ENCODE measurements around the gene BARHL2. TPM values are rescaled to one million over a fixed set of nuclear protein-coding genes. Genes with fewer than 3 reads are reported as not detected.

Gene BARHL2
- total RNA-seq, 5 donors from 2014 or later (not counting 1 experiment from before 2014, with no cell fraction given): not detected

- ATAC-seq (replicated peaks in 1 of 4): peak in 2 of 4 experiments; percentile 32 to 40
- Histone ChIP-seq H3K4me3 (ENCODE audit: control insufficient read depth in 1 of 2, extremely low read depth in 1 of 2, low read length in 1 of 2) (no peak overlapping the region), H3K27ac (ENCODE audit: low read length) (no peak overlapping the region), H3K9me3 (no peaks in the 10 kb centered on the region), H3K4me1 (ENCODE audit: control insufficient read depth in 1 of 2, extremely low read depth in 1 of 2, insufficient read depth in 2 of 2, low read length in 2 of 2) (peaks cover 2 to 62% of the 10 kb centered on the region in 2 experiments), H3K27me3 (replicated peaks in 1 of 2; ENCODE audit: control insufficient read depth in 2 of 2, extremely low read depth in 1 of 2, insufficient read depth in 2 of 2, low read length in 1 of 2) (peaks cover 13 to 80% of the 10 kb centered on the region in 2 experiments), H3K36me3 (ENCODE audit: control insufficient read depth in 2 of 2, extremely low read depth in 1 of 2, insufficient read depth in 1 of 2, low read length in 1 of 2) (no peaks in the 10 kb centered on the region)
- ChIA-PET CTCF (interaction anchor here (0.5 to 1.5 kb wide), 7 partner anchors 8 to 444 kb away, joined by 3 to 11 read pairs (median 6); no protein-coding TSS in a partner anchor), POLR2A (interaction anchor here in 1 of 2 donors (0.6 kb wide), 1 partner anchor 1856 kb away, joined by 3 read pairs; no protein-coding TSS in a partner anchor)
- Mint-ChIP-seq H3K4me1 (peaks cover 50 to 71% (median 57%) of the 10 kb centered on the region in 3 donors), H3K4me3 (no peak overlapping the region), H3K27me3 (peaks cover 77 to 88% of the 10 kb centered on the region in 2 donors), H3K36me3 (peaks cover 3% of the 10 kb centered on the region), H3K9me3 (peaks cover 6 to 13% (median 11%) of the 10 kb centered on the region in 3 donors), H3K27ac (no peak overlapping the region)
- WGBS (ENCODE audit: insufficient coverage): no CpG with 5 or more reads among the region's 15 CpGs
- DNase-seq: peak in 15 of 35 experiments; percentile 25 to 66 (median 30)
These were observed 4.4 kb upstream of the BARHL2 start for GRCh38 chr1:90721210-90722194.

GRCh38 chr1:90720145-90720636 lies 3.1 kb upstream of the BARHL2 start:
- Mint-ChIP-seq H3K4me1 (peaks cover 39 to 60% (median 46%) of the 10 kb centered on the region in 3 donors), H3K36me3 (peaks cover 3% of the 10 kb centered on the region), H3K27me3 (peaks cover 69 to 87% of the 10 kb centered on the region in 2 donors), H3K4me3 (no peak overlapping the region), H3K27ac (peak overlapping the region in 1 of 2 donors; percentile 25), H3K9me3 (peaks cover 6 to 13% (median 11%) of the 10 kb centered on the region in 3 donors)
- Histone ChIP-seq H3K36me3 (ENCODE audit: control insufficient read depth in 2 of 2, extremely low read depth in 1 of 2, insufficient read depth in 1 of 2, low read length in 1 of 2) (no peaks in the 10 kb centered on the region), H3K27me3 (replicated peaks in 1 of 2; ENCODE audit: control insufficient read depth in 2 of 2, extremely low read depth in 1 of 2, insufficient read depth in 2 of 2, low read length in 1 of 2) (peaks cover 11 to 72% of the 10 kb centered on the region in 2 experiments), H3K4me1 (ENCODE audit: control insufficient read depth in 1 of 2, extremely low read depth in 1 of 2, insufficient read depth in 2 of 2, low read length in 2 of 2) (peaks cover 2 to 53% of the 10 kb centered on the region in 2 experiments), H3K4me3 (ENCODE audit: control insufficient read depth in 1 of 2, extremely low read depth in 1 of 2, low read length in 1 of 2) (no peak overlapping the region), H3K9me3 (no peaks in the 10 kb centered on the region), H3K27ac (ENCODE audit: low read length) (no peak overlapping the region)
- ATAC-seq (replicated peaks in 1 of 4) (no peak), DNase-seq (no peak)
- 37% methylated on average over 7 of the region's 14 CpGs for WGBS (ENCODE audit: insufficient coverage)
- POLR2A ChIA-PET: interaction anchor here in 1 of 2 donors (0.6 kb wide), 2 partner anchors 147 to 345 kb away, joined by 3 to 4 read pairs; no protein-coding TSS in a partner anchor
- CTCF ChIA-PET: no interaction called here

- H3K4me3 ChIP-seq (ENCODE audit: control insufficient read depth in 1 of 2, extremely low read depth in 1 of 2, low read length in 1 of 2): peak overlapping the region in 1 of 2 donors; percentile 36
- H3K4me1 Mint-ChIP-seq: peaks cover 36 to 58% (median 43%) of the 10 kb centered on the region in 3 donors
- H3K36me3 ChIP-seq (ENCODE audit: control insufficient read depth in 2 of 2, extremely low read depth in 1 of 2, insufficient read depth in 1 of 2, low read length in 1 of 2): no peaks in the 10 kb centered on the region
- no peak for DNase-seq
- no peak overlapping the region for H3K27ac ChIP-seq (ENCODE audit: low read length)
- ChIA-PET CTCF (interaction anchor here in 1 of 2 donors (0.7 kb wide), 1 partner anchor 403 kb away, joined by 11 read pairs; no protein-coding TSS in a partner anchor), POLR2A (interaction anchor here in 1 of 2 donors (0.6 kb wide), 1 partner anchor 146 kb away, joined by 3 read pairs; no protein-coding TSS in a partner anchor)
- peaks cover 6 to 15% (median 11%) of the 10 kb centered on the region in 3 donors for H3K9me3 Mint-ChIP-seq
- peaks cover 13 to 69% of the 10 kb centered on the region in 2 experiments for H3K27me3 ChIP-seq (replicated peaks in 1 of 2; ENCODE audit: control insufficient read depth in 2 of 2, extremely low read depth in 1 of 2, insufficient read depth in 2 of 2, low read length in 1 of 2)
- peak overlapping the region in 1 of 3 donors; percentile 79 for H3K4me3 Mint-ChIP-seq
- H3K9me3 ChIP-seq: no peaks in the 10 kb centered on the region
- H3K27me3 Mint-ChIP-seq: peaks cover 72 to 86% of the 10 kb centered on the region in 2 donors
- H3K4me1 ChIP-seq (ENCODE audit: control insufficient read depth in 1 of 2, extremely low read depth in 1 of 2, insufficient read depth in 2 of 2, low read length in 2 of 2): peaks cover 2 to 46% of the 10 kb centered on the region in 2 experiments
- no peak for ATAC-seq (replicated peaks in 1 of 4)
- H3K27ac Mint-ChIP-seq: peak overlapping the region in 1 of 2 donors; percentile 73
- H3K36me3 Mint-ChIP-seq: peaks cover 3% of the 10 kb centered on the region
- 21% methylated on average over 41 of the region's 55 CpGs for WGBS (ENCODE audit: insufficient coverage)
These were observed 2.4 kb upstream of the BARHL2 start for GRCh38 chr1:90719330-90720144.

- Histone ChIP-seq H3K27me3 (replicated peaks in 1 of 2; ENCODE audit: control insufficient read depth in 2 of 2, extremely low read depth in 1 of 2, insufficient read depth in 2 of 2, low read length in 1 of 2) (peaks cover 13 to 69% of the 10 kb centered on the region in 2 experiments), H3K4me1 (ENCODE audit: control insufficient read depth in 1 of 2, extremely low read depth in 1 of 2, insufficient read depth in 2 of 2, low read length in 2 of 2) (peaks cover 2 to 39% of the 10 kb centered on the region in 2 experiments), H3K36me3 (ENCODE audit: control insufficient read depth in 2 of 2, extremely low read depth in 1 of 2, insufficient read depth in 1 of 2, low read length in 1 of 2) (no peaks in the 10 kb centered on the region), H3K9me3 (no peaks in the 10 kb centered on the region), H3K27ac (ENCODE audit: low read length) (no peak overlapping the region), H3K4me3 (ENCODE audit: control insufficient read depth in 1 of 2, extremely low read depth in 1 of 2, low read length in 1 of 2) (peak overlapping the region in 1 of 2 donors; percentile 66)
- DNase-seq: no peak
- no peak for ATAC-seq (replicated peaks in 1 of 4)
- H3K27me3 Mint-ChIP-seq: peaks cover 72 to 86% of the 10 kb centered on the region in 2 donors
- peaks cover 34 to 51% (median 36%) of the 10 kb centered on the region in 3 donors for H3K4me1 Mint-ChIP-seq
- ChIA-PET CTCF (no interaction called here), POLR2A (no interaction called here)
- WGBS (ENCODE audit: insufficient coverage): 9% methylated on average over 57 of the region's 66 CpGs
- H3K36me3 Mint-ChIP-seq: peaks cover 3% of the 10 kb centered on the region
- H3K9me3 Mint-ChIP-seq: peaks cover 6 to 15% (median 11%) of the 10 kb centered on the region in 3 donors
- peak overlapping the region in 1 of 2 donors; percentile 73 for H3K27ac Mint-ChIP-seq
- peak overlapping the region; percentile 54 to 79 (median 56) for H3K4me3 Mint-ChIP-seq
These were observed 1.6 kb upstream of the BARHL2 start for GRCh38 chr1:90718411-90719329.

DNA sequence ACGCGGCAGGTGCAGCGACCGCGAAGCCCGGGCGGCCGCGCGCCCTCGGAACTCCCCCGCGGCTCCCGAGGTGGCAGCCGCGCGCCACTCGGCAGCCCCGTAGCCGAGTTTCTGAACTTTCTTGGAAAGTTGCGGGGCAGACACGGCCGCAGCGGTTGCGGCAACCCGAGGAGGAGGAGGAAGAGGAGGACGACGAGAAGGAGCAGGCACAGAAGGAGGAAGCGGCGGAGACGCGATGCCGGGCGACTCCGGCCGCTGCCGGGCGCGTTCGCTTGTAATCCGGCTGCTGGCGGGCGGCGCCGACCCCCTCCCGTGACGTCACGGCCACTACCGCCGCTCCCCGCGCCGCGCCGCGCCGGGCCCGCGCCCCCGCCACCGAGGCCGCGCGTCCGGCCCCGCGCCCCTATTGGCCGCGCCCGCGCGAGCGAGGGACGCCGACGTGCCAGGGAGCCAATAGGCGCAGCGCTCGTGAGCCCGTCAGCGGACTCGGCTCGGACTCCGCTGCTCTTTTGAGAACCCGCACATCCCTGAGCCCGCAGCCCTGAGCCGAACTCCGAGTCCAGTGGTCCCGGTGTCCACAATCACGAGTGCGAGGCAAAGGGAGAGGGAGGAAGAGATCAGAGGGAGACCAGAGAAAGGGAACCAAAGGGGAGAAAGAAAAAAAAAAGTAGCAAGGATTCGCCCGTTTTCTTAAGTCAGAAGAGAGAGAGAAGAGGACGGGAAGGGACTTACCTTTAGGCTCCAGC lies 736 bp upstream of the BARHL2 start:
- peaks cover 28 to 51% (median 32%) of the 10 kb centered on the region in 3 donors for H3K4me1 Mint-ChIP-seq
- H3K27me3 Mint-ChIP-seq: peaks cover 73 to 86% of the 10 kb centered on the region in 2 donors
- Histone ChIP-seq H3K36me3 (ENCODE audit: control insufficient read depth in 2 of 2, extremely low read depth in 1 of 2, insufficient read depth in 1 of 2, low read length in 1 of 2) (no peaks in the 10 kb centered on the region), H3K4me1 (ENCODE audit: control insufficient read depth in 1 of 2, extremely low read depth in 1 of 2, insufficient read depth in 2 of 2, low read length in 2 of 2) (peaks cover 0 to 33% of the 10 kb centered on the region in 2 experiments), H3K27ac (ENCODE audit: low read length) (no peak overlapping the region), H3K4me3 (ENCODE audit: control insufficient read depth in 1 of 2, extremely low read depth in 1 of 2, low read length in 1 of 2) (peak overlapping the region in 1 of 2 donors; percentile 66), H3K9me3 (no peaks in the 10 kb centered on the region), H3K27me3 (replicated peaks in 1 of 2; ENCODE audit: control insufficient read depth in 2 of 2, extremely low read depth in 1 of 2, insufficient read depth in 2 of 2, low read length in 1 of 2) (peaks cover 17 to 69% of the 10 kb centered on the region in 2 experiments)
- ATAC-seq (replicated peaks in 1 of 4) (peak in 1 of 4 experiments; percentile 44), DNase-seq (no peak)
- H3K9me3 Mint-ChIP-seq: peaks cover 6 to 15% (median 11%) of the 10 kb centered on the region in 3 donors
- CTCF ChIA-PET: no interaction called here
- 6% methylated on average over 94 of the region's 94 CpGs for WGBS (ENCODE audit: insufficient coverage)
- H3K27ac Mint-ChIP-seq: peak overlapping the region in 1 of 2 donors; percentile 46
- H3K36me3 Mint-ChIP-seq: peaks cover 3% of the 10 kb centered on the region
- POLR2A ChIA-PET: no interaction called here
- H3K4me3 Mint-ChIP-seq: peak overlapping the region; percentile 54 to 79 (median 56)
